ENCODE measurements around the gene ADO. TPM values are rescaled to one million over a fixed set of nuclear protein-coding genes. Genes with fewer than 3 reads are reported as not detected.

Gene ADO
- total and polyA plus RNA-seq, 2 of the 4 experiments (the other 2 are of a cell fraction), result 8.0 to 8.1 TPM

DNA sequence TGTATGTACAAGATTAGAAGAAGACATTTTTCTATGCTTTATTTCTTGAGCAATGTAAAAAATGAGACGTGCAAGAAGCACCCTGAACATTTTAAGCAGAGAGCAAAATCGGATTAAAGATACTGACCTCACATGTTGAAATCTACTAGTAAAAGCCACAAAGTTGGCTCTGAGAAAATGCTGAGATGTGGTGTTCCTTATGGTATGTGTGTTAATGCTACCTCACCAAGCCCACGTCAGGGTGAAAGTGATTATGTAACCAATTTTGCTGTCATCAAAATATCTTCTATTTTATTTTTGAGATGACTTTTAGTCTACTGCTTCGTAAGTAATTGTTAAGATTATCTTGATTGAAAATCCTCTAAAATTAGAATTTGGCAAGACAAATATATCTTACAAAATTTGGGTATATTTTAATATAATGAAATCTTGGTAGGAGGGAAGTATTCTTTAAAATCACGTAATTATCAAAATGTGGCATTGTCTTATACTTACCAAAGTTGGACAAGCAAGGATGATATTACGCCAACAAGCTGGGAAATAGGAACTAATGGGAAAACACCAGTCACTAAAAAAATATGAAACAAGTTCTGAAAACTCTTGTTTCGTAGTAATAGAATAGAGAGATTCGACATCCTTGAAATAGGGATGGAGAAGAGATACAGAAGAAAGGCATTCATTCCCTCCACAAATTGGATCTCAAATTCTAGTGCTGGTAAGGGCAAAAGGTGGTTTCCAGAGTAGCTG lies 5.8 kb downstream of the ADO start:
- H4K20me1 ChIP-seq (ENCODE audit: insufficient read depth, low read length), result peaks cover 24% of the 10 kb centered on the region
- peaks cover 12 to 19% of the 10 kb centered on the region in 2 experiments for H3K79me1 ChIP-seq (ENCODE audit: low read depth in 1 of 2, low read length in 2 of 2)
- no peak overlapping the region for H2BK15ac ChIP-seq (ENCODE audit: low read depth, low read length)
- DNase-seq, result no peak
- H3K56ac ChIP-seq (ENCODE audit: extremely low read depth, insufficient read depth, low read length), result no peak overlapping the region
- dilution Hi-C loops (cut with HindIII; ENCODE audit: low sequenced_read_pairs, unreplicated experiment), result no loop called here
- H3K4ac ChIP-seq (ENCODE audit: low read depth, low read length), result no peak overlapping the region
- H3K9ac ChIP-seq (ENCODE audit: low read depth, low read length), result no peak overlapping the region
- ChIA-PET CTCF (no interaction called here), POLR2A (ENCODE audit: unreplicated experiment) (no interaction called here)
- TF ChIP-seq POLR2A (IDR thresholded peaks at IDR 0.05; ENCODE audit: low read depth, low read length), result peak; percentile 9; the same call in 1 of the 2 replicates
- TF ChIP-seq NFE2L2 (IDR thresholded peaks at IDR 0.05; ENCODE audit: low read depth, low read length), result no peak
- TF ChIP-seq RCOR1 (IDR thresholded peaks at IDR 0.05; ENCODE audit: insufficient replicate concordance, low read length), result no peak
- no peak overlapping the region for H3K23ac ChIP-seq (ENCODE audit: low read depth, low read length)
- no peak overlapping the region for H3K4me2 ChIP-seq (ENCODE audit: low read depth, low read length)
- H4K5ac ChIP-seq (ENCODE audit: low read depth, low read length), result no peak overlapping the region
- no peaks in the 10 kb centered on the region for H3K36me3 ChIP-seq (ENCODE audit: control insufficient read depth, insufficient read depth, low read length)
- H2AFZ ChIP-seq (replicated peaks; ENCODE audit: low read length, poor library complexity), result no peak overlapping the region
- no peak overlapping the region for H3K18ac ChIP-seq (ENCODE audit: low read depth, low read length)
- H3K9me3 ChIP-seq (ENCODE audit: control insufficient read depth, insufficient read depth, low read length), result no peaks in the 10 kb centered on the region
- no peak overlapping the region for H3K4me3 ChIP-seq (ENCODE audit: insufficient read depth, low read depth, low read length)
- no peak overlapping the region for H2AK5ac ChIP-seq (ENCODE audit: low read depth, low read length)
- no peak overlapping the region for H2BK20ac ChIP-seq (ENCODE audit: low read depth, low read length)
- no peak overlapping the region for H2BK5ac ChIP-seq (ENCODE audit: low read depth, low read length, poor library complexity, severe bottlenecking)
- H4K91ac ChIP-seq (ENCODE audit: insufficient read depth, low read depth, low read length), result no peak overlapping the region
- intact Hi-C loops (cut with micrococcal nuclease), result loop anchor here (5.0 kb wide), 1 partner anchor 337 kb away; no protein-coding TSS in a partner anchor
- no peak overlapping the region for H3K27ac ChIP-seq (ENCODE audit: insufficient read depth, low read length)
- no CpG with 5 or more reads among the region's 8 CpGs for WGBS, 2 experiments (ENCODE audit: extremely low coverage in 2 of 2, insufficient read length in 1 of 2)
- no peak overlapping the region for H2AK9ac ChIP-seq (replicated peaks; ENCODE audit: low read depth, low read length, poor library complexity)
- H3K27me3 ChIP-seq (ENCODE audit: control insufficient read depth, insufficient read depth, low read length), result peaks cover 16% of the 10 kb centered on the region
- ATAC-seq (ENCODE audit: low read depth), result no peak
- BruUV-seq (replicated peaks), result no TSS peak
- H3K4me1 ChIP-seq (ENCODE audit: control insufficient read depth, insufficient read depth, low read length), result 0 out of 2 replicates have a peak, but pooled peaks cover 3% of the 10 kb centered on the region
- no peak overlapping the region for H2BK120ac ChIP-seq (ENCODE audit: low read depth, low read length)
- in situ Hi-C loops (cut with MboI; ENCODE audit: low sequenced_read_pairs), result loop anchor here (5.0 to 25.0 kb wide), 4 partner anchors 198 to 773 kb away; partner anchors contain the start of gene RTKN2
- H3K9me1 ChIP-seq (ENCODE audit: insufficient read depth, low read length), result no peaks in the 10 kb centered on the region
- no peak overlapping the region for H4K8ac ChIP-seq (ENCODE audit: low read depth in 2 of 2, low read length in 2 of 2)
- H3K14ac ChIP-seq (replicated peaks; ENCODE audit: low read depth, low read length), result no peak overlapping the region

Data from IMR-90 (cell line).